H1 (cell line): ENCODE data around the gene B4GALNT1. TPM values are rescaled to one million over a fixed set of nuclear protein-coding genes. Genes with fewer than 3 reads are reported as not detected.

Experiments used
- CHD2 ChIP-seq: IDR thresholded peaks from 2 replicates; pipeline ENCODE4 v1.6.1; 2012; ENCODE audit warnings: low read length, improper control_type of control experiment
- CHD7 ChIP-seq: fragments of 300-600 bp; sonication (generic); IDR thresholded peaks from 2 replicates; pipeline ENCODE4 v1.7.1; 2012; ENCODE audit warnings: low read length, moderate library complexity, mild to moderate bottlenecking, inconsistent platforms; ENCODE audit not compliant: insufficient replicate concordance
- GTF2F1 ChIP-seq: IDR thresholded peaks from 2 replicates; pipeline ENCODE4 v1.6.1; 2012; ENCODE audit warnings: low read depth, low read length, improper control_type of control experiment, borderline replicate concordance
- HDAC2 ChIP-seq, 2 experiments: fragments of 300-600 bp in 1 of 2; sonication (generic) in 1 of 2; IDR thresholded peaks; 2 replicates each; pipeline ENCODE4 v1.6.1; 2011 to 2012; ENCODE audit warnings: low read depth in 2 of 2, low read length in 2 of 2, mild to moderate bottlenecking in 2 of 2, moderate library complexity in 2 of 2, borderline replicate concordance in 1 of 2, inconsistent platforms in 1 of 2
- HDAC6 ChIP-seq: IDR thresholded peaks from one replicate; pipeline ENCODE4 v1.7.1; 2012; ENCODE audit warnings: low read depth, mild to moderate bottlenecking, inconsistent platforms, low read length, moderate library complexity
- KDM4A ChIP-seq: IDR thresholded peaks from one replicate; pipeline ENCODE4 v1.7.1; 2012; ENCODE audit warnings: low read depth, mild to moderate bottlenecking, moderate library complexity, low read length, inconsistent platforms; ENCODE audit not compliant: severe bottlenecking
- SAP30 ChIP-seq: fragments of 300-600 bp; sonication (generic); IDR thresholded peaks from 2 replicates; pipeline ENCODE4 v1.7.1; 2012; ENCODE audit warnings: low read length, moderate library complexity, mild to moderate bottlenecking, inconsistent platforms; ENCODE audit not compliant: insufficient read depth, insufficient replicate concordance
- SP2 ChIP-seq: IDR thresholded peaks from 2 replicates; pipeline ENCODE4 v1.6.1; 2012; ENCODE audit warnings: mild to moderate bottlenecking, low read length, inconsistent platforms
- SUZ12 ChIP-seq: fragments of 200-600 bp; sonication (generic); IDR thresholded peaks from 2 replicates; pipeline ENCODE4 v1.6.1; 2012; ENCODE audit warnings: mild to moderate bottlenecking, inconsistent platforms, low read length, moderate library complexity, mixed read lengths
- TAF7 ChIP-seq: optimal IDR thresholded peaks from 2 replicates; pipeline ENCODE3; 2011; ENCODE audit warnings: low read depth, mild to moderate bottlenecking, inconsistent platforms, low read length, moderate library complexity, borderline replicate concordance
- polyA plus RNA-seq, 7 experiments: library from polyadenylated mRNA; depleted of rRNA in 3 of 7; stranded (reverse) in 5 of 7; unstranded in 2 of 7; fragments of >200 nt in 5 of 7; fragments of 200-250 nt in 2 of 7; gene quantifications; 1 replicate in 5 of 7; 2 replicates in 1 of 7; 4 replicates in 1 of 7; pipeline versions ENCODE4 v1.2.1 to v1.2.3, GENCODE V29; 2011 to 2013; ENCODE audit warnings: missing spikeins in 2 of 7, mixed read lengths in 2 of 7
- total RNA-seq: library from RNA; stranded (reverse); fragmentation: NEBNext Ultra II Directional; extraction: Animal tissue kit (Norgen Biotek cat#: 25700); gene quantifications from 2 replicates; pipeline ENCODE4 v1.2.1, GENCODE V29; 2021

Gene B4GALNT1
- total and polyA plus RNA-seq, 2 of the 8 experiments (the other 6 are each of a cell fraction or from before 2014, with no cell fraction given): 1.5 to 2.3 TPM

GRCh38 chr12:57593187-57593586 is 39.8 kb downstream of the B4GALNT1 start (continued):
- TF ChIP-seq CHD7 (no peak), TAF7 (no peak), GTF2F1 (no peak), KDM4A (no peak), HDAC2 (IDR thresholded peaks at IDR 0.05; ENCODE audit: borderline replicate concordance in 1 of 2, low read depth in 2 of 2, low read length in 2 of 2) (no peak), SAP30 (no peak), HDAC6 (no peak), SUZ12 (no peak), SP2 (no peak), CHD2 (no peak)
